Nephron (organoid): Measurements from ENCODE around the gene TIGD3.

Experiments
- H3K27ac Mint-ChIP-seq, 3 experiments: 2 replicates each; pipeline ENCODE4 v1.8.0; 2020; ENCODE audit warnings: mixed read lengths in 3 of 3, mild to moderate bottlenecking in 2 of 3, moderate library complexity in 1 of 3
- H3K27me3 Mint-ChIP-seq: 2 replicates; pipeline ENCODE4 v1.8.0; 2021; ENCODE audit warnings: low read depth, mild to moderate bottlenecking, moderate library complexity, mixed read lengths
- H3K36me3 Mint-ChIP-seq: 2 replicates; pipeline ENCODE4 v1.8.0; 2020; ENCODE audit warnings: low read depth, mixed read lengths
- H3K4me1 Mint-ChIP-seq: 2 replicates; pipeline ENCODE4 v1.8.0; 2020; ENCODE audit warnings: mixed read lengths
- H3K4me3 Mint-ChIP-seq, 3 experiments: 2 replicates each; pipeline ENCODE4 v1.8.0; 2020; ENCODE audit warnings: mild to moderate bottlenecking in 3 of 3, mixed read lengths in 3 of 3, moderate library complexity in 2 of 3
- H3K9me3 Mint-ChIP-seq: 2 replicates; pipeline ENCODE4 v1.8.0; 2020; ENCODE audit warnings: mixed read lengths
- TF ChIP-seq, protein P1 (sequence below), 3 experiments: fragments of 200-600 bp; sonication (generic); IDR thresholded peaks; one replicate each; pipeline ENCODE4 v1.5.0; 2021; ENCODE audit warnings: antibody characterized with exemption in 3 of 3; ENCODE audit not compliant: unreplicated experiment in 3 of 3

TIGD3 gene

DNA sequence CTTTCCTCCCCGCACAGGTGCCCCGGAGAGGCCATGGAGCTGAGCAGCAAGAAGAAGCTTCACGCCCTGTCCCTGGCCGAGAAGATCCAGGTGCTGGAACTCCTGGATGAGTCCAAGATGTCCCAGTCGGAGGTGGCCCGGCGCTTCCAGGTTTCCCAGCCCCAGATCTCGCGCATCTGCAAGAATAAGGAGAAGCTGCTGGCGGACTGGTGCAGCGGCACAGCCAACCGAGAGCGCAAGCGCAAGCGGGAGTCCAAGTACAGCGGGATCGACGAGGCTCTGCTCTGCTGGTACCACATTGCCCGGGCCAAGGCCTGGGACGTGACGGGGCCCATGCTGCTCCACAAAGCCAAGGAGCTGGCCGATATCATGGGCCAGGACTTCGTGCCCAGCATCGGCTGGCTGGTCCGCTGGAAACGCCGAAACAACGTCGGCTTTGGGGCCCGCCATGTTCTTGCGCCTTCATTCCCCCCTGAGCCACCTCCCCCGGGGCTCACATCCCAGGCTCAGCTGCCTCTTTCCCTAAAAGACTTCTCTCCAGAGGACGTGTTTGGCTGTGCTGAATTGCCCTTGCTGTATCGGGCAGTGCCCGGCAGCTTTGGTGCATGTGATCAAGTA lies 1.3 kb downstream of the TIGD3 start:
- Mint-ChIP-seq H3K27ac (no peak overlapping the region), H3K36me3 (peaks cover 15% of the 10 kb centered on the region), H3K4me1 (peaks cover 18% of the 10 kb centered on the region), H3K9me3 (no peaks in the 10 kb centered on the region), H3K27me3 (peaks cover 34% of the 10 kb centered on the region), H3K4me3 (peak overlapping the region; percentile 84 to 91 (median 87))
- TF ChIP-seq, protein P1, sequence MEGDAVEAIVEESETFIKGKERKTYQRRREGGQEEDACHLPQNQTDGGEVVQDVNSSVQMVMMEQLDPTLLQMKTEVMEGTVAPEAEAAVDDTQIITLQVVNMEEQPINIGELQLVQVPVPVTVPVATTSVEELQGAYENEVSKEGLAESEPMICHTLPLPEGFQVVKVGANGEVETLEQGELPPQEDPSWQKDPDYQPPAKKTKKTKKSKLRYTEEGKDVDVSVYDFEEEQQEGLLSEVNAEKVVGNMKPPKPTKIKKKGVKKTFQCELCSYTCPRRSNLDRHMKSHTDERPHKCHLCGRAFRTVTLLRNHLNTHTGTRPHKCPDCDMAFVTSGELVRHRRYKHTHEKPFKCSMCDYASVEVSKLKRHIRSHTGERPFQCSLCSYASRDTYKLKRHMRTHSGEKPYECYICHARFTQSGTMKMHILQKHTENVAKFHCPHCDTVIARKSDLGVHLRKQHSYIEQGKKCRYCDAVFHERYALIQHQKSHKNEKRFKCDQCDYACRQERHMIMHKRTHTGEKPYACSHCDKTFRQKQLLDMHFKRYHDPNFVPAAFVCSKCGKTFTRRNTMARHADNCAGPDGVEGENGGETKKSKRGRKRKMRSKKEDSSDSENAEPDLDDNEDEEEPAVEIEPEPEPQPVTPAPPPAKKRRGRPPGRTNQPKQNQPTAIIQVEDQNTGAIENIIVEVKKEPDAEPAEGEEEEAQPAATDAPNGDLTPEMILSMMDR (IDR thresholded peaks at IDR 0.05; ENCODE audit: unreplicated experiment in 3 of 3), result no peak

DNA sequence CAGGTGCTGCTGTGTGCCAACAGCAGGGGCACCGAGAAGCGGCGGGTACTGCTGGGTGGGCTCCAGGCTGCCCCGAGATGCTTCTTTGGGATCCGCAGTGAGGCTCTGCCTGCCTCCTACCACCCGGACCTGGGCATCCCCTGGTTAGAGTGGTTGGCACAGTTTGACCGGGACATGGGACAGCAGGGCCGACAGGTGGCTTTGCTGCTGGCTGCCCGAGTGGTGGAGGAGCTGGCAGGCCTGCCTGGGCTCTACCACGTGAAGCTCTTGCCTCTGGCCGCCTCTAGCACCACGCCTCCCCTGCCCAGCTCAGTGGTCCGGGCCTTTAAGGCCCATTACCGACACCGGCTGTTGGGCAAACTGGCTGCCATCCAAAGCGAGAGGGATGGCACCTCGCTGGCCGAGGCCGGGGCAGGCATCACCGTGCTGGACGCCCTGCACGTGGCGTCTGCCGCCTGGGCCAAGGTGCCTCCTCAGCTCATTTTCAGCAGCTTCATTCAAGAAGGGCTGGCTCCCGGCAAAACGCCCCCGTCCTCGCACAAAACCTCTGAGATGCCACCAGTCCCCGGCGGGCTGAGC lies 1.9 kb downstream of the TIGD3 start:
- no peak overlapping the region for H3K27ac Mint-ChIP-seq
- H3K4me1 Mint-ChIP-seq, result peaks cover 18% of the 10 kb centered on the region
- H3K9me3 Mint-ChIP-seq, result no peaks in the 10 kb centered on the region
- TF ChIP-seq, protein P1 (IDR thresholded peaks at IDR 0.05; ENCODE audit: unreplicated experiment in 3 of 3), result no peak
- peaks cover 13% of the 10 kb centered on the region for H3K36me3 Mint-ChIP-seq
- peaks cover 34% of the 10 kb centered on the region for H3K27me3 Mint-ChIP-seq
- peak overlapping the region; percentile 77 to 91 (median 81) for H3K4me3 Mint-ChIP-seq

DNA sequence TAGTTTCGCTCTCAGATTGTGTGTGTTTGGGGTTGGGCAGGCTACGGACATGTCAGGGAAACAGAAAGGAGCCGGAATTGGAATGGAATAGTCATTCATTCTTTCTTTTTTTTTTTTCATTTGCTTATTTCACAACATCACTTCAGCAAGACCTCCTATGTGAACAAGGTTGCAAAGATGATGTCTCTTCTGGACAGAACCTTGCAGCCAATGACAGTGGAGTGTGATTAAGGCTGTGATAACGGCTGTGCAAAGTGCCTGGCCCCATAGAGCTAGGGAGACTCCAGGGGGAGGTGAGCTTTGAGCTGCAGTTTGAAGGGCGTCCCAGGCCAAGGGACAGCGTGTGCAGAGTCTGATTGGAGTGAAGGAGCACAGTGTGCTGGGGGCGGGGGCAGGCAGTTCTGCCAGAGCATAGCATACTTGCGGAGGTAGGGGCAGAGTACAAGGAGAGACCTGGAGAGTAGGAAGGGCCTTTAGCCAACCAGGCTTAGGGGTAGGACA lies 3.4 kb downstream of the TIGD3 start:
- Mint-ChIP-seq H3K4me1 (peaks cover 18% of the 10 kb centered on the region), H3K36me3 (peaks cover under 1% of the 10 kb centered on the region), H3K9me3 (no peaks in the 10 kb centered on the region), H3K27ac (peak overlapping the region in 1 of 3 experiments; percentile 82), H3K4me3 (peak overlapping the region in 1 of 3 experiments; percentile 2), H3K27me3 (peaks cover 34% of the 10 kb centered on the region)
- TF ChIP-seq, protein P1 (IDR thresholded peaks at IDR 0.05; ENCODE audit: unreplicated experiment in 3 of 3), result no peak

DNA sequence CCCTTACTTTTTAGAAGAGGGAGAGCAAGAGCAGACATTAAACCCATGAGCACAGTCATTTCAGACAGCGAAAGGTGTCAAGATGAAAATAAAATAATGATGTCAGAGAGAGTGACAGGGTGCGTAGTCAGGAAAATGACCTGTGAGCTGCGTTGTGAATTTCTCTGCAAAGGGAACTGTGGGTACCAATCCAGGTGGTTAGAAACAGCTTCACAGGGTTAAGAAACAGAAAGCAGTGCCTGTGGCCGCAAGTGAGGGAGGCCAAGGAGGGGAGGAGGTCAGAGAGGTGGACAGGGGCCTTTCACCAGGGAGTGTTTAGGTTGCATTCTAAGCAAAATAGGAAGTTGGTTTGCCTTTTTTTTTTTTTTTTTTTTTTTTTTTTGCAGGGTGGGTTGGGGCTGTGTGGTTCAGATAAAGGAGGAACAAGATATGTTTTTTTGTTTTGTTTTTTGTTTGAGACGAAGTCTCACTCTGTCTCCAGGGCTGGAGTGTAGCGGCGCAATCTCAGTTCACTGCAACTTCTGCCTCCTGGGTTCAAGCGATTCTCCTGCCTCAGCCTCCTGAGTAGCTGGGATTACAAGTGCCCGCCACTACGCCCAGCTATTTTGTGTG lies 7.9 kb downstream of the TIGD3 start:
- TF ChIP-seq, protein P1 (IDR thresholded peaks at IDR 0.05; ENCODE audit: unreplicated experiment in 3 of 3), result no peak
- peaks cover 15% of the 10 kb centered on the region for H3K27me3 Mint-ChIP-seq
- H3K4me3 Mint-ChIP-seq, result no peak overlapping the region
- peak overlapping the region in 1 of 3 experiments; percentile 67 for H3K27ac Mint-ChIP-seq
- H3K4me1 Mint-ChIP-seq, result peaks cover 6% of the 10 kb centered on the region
- H3K9me3 Mint-ChIP-seq, result no peaks in the 10 kb centered on the region
- no peaks in the 10 kb centered on the region for H3K36me3 Mint-ChIP-seq

- no peaks in the 10 kb centered on the region for H3K36me3 Mint-ChIP-seq
- TF ChIP-seq, protein P1 (IDR thresholded peaks at IDR 0.05; ENCODE audit: unreplicated experiment in 3 of 3), result no peak
Measured at GRCh38 chr11:65362966-65363365, 8.4 kb downstream of the TIGD3 start.

More at GRCh38 chr11:65362966-65363365, 8.4 kb downstream of the TIGD3 start:
- Mint-ChIP-seq H3K4me1 (peaks cover 6% of the 10 kb centered on the region), H3K27me3 (peaks cover 10% of the 10 kb centered on the region), H3K4me3 (no peak overlapping the region), H3K27ac (no peak overlapping the region), H3K9me3 (no peaks in the 10 kb centered on the region)
